ENCODE data around the gene AAMP. TPM values are rescaled to one million over a fixed set of nuclear protein-coding genes. Genes with fewer than 3 reads are reported as not detected.

AAMP gene
- total RNA-seq, 1 donor from 2014 or later: 205 TPM

DNA sequence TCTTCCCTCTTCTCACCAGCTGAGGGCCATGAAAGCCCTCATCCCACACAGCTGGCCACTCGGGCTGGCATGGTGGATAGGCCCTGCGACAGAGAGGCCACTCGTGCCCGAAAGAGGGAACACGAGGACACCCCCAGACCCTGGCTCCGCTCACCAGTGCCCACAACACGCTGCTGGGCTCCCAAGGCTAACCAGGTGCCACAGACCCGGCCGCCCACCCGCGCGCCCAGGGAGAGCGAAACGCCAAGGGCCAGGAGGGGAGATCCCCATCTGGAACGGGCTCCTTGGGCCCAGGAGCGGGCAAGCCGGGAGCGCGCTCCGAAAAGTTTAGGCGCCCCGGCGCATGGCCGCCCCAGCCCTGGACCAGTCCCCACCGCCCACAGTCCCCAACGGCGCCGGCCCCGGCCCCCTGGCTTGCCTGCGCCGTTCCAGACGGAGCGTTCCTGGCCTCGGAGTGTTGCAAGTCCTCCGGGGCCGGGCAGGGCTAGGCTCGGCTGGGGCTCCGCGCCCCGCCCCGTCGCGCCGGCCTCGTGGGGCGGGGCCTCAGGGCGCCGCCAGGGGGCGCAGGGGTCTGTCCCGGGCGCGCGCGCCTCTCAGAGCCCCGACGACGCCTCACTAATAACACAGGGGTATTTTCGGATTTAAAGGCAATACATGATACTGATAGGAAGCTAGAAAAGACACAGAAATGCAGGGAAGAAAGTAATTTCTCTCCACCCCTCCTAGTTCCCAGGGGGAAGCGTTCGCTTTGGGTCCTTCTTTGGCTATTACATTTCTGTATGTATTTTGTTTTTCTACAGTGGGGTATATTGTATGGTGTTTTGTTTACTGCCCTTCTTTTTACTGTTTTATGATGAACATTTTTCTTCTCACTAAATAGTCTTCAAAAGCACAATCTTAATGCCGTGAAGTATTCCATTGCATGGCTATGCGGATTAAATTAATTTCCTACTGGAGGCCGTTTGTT is 22.4 kb upstream of the AAMP start, which contains the start of gene TMBIM1:
Gene TMBIM1 (minus strand): TSS at position 456 of the 967 bp plus-strand sequence. CDS start 10,362 bp downstream, outside the sequence.
- peak; percentile 51 for TF ChIP-seq CTCF (IDR thresholded peaks at IDR 0.05; ENCODE audit: insufficient read depth, low read length, severe bottlenecking)
- no peaks in the 10 kb centered on the region for H3K36me3 ChIP-seq (ENCODE audit: control insufficient read depth, insufficient read depth, low read length)
- no peak for DNase-seq (ENCODE audit: low read depth)
- FAIRE-seq: no peak
- no peaks in the 10 kb centered on the region for H3K27me3 ChIP-seq (ENCODE audit: control insufficient read depth, insufficient read depth, low read length)
- peak within 1 kb of the TSS; percentile 92 for H3K4me3 ChIP-seq (ENCODE audit: low read depth, low read length)

DNA sequence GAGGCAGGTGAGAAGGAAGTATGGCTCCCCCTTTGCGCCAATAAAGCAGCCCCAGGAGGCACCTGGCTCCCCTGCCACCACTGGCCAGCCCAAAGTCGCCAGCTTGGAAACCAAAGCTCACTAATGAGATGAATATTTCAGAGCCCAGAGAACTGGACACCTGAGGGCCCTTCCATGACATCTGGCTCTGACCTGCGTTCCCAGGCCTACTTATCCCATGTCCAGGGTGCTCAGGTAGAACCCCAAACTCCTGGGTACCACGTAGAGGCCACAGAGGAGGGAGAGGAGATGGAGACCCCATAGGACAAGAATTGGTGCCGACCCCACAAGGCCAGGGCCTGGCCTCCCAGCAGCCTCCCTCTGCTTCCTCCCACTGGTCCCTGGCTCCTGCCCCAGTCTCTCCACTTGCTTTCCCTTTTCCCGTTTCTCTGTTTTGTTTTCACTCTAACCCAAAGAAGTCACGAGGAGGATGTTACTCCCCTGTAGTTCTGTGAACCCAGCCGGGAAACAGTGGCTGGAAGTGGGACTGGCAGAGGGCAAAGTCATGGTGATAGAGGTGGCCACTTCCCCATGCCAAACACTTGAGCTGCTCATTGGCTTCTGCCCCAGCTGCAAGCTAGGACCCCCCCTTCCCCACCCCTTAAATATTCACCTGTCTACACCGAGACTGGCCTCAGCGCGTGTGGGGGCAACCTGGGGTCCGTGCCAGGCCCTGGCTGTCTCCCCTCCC is 21.5 kb upstream of the AAMP start:
- TF ChIP-seq CTCF (IDR thresholded peaks at IDR 0.05; ENCODE audit: insufficient read depth, low read length, severe bottlenecking): no peak
- Histone ChIP-seq H3K4me3 (ENCODE audit: low read depth, low read length) (peak overlapping the region; percentile 92), H3K27me3 (ENCODE audit: control insufficient read depth, insufficient read depth, low read length) (no peaks in the 10 kb centered on the region), H3K36me3 (ENCODE audit: control insufficient read depth, insufficient read depth, low read length) (no peaks in the 10 kb centered on the region)
- DNase-seq (ENCODE audit: low read depth) (no peak), FAIRE-seq (no peak)

- FAIRE-seq (no peak), DNase-seq (ENCODE audit: low read depth) (no peak)
- Histone ChIP-seq H3K36me3 (ENCODE audit: control insufficient read depth, insufficient read depth, low read length) (peaks cover 1% of the 10 kb centered on the region), H3K27me3 (ENCODE audit: control insufficient read depth, insufficient read depth, low read length) (no peaks in the 10 kb centered on the region), H3K4me3 (ENCODE audit: low read depth, low read length) (peak overlapping the region; percentile 92)
- TF ChIP-seq CTCF (IDR thresholded peaks at IDR 0.05; ENCODE audit: insufficient read depth, low read length, severe bottlenecking): no peak
Measured at GRCh38 chr2:218290316-218291261, 20.7 kb upstream of the AAMP start.

DNA sequence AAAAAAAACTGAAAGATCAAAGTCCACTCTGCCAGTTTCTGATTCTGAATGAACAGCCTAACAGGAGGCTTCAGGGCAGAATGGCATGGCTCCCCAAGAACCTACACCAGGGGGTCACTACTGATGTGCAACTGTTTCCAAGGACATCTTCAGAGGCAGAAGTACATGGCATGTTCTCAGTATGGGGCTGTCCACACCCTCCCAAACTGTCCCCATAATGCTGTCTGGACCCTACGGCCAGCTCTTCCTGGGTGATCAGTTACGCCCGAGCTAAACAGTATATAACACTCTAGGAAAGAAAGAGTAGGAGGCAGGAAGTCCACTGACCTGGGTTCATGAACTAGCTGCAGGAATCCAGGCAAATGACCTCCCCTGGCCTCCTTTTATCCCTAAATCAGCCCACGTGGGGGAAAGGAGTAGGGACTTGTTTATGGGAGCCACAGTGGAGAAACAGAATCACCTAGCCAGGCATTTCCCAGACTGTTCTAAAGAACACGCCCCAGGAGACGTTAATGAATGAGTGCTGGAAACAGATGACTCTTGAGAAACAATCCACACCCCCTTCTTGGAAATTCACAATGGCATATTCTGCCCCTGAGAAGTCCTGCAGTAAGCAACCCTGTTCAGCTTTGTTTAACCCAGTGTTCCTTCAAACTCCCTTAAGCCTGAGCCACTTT is 19.8 kb upstream of the AAMP start:
- Histone ChIP-seq H3K27me3 (ENCODE audit: control insufficient read depth, insufficient read depth, low read length) (no peaks in the 10 kb centered on the region), H3K36me3 (ENCODE audit: control insufficient read depth, insufficient read depth, low read length) (peaks cover 3% of the 10 kb centered on the region), H3K4me3 (ENCODE audit: low read depth, low read length) (peak overlapping the region; percentile 92)
- FAIRE-seq: no peak
- DNase-seq (ENCODE audit: low read depth): peak; percentile 82
- TF ChIP-seq CTCF (IDR thresholded peaks at IDR 0.05; ENCODE audit: insufficient read depth, low read length, severe bottlenecking): no peak
